ENCODE measurements around the gene TLE4.

TLE4 gene

GRCh38 chr9:79565245-79565644 lies 6.5 kb upstream of the TLE4 start:
- peaks cover 10% of the 10 kb centered on the region for H3K4me1 Mint-ChIP-seq (ENCODE audit: low read depth)
- H3K9me3 Mint-ChIP-seq (ENCODE audit: low read depth): no peaks in the 10 kb centered on the region
- H3K27me3 Mint-ChIP-seq: peaks cover 5% of the 10 kb centered on the region
- no peak overlapping the region for H3K27ac Mint-ChIP-seq
- H3K36me3 Mint-ChIP-seq: peaks cover 2% of the 10 kb centered on the region
- H3K4me3 Mint-ChIP-seq: no peak overlapping the region

- no peak overlapping the region for H3K4me3 Mint-ChIP-seq
- peaks cover 2% of the 10 kb centered on the region for H3K36me3 Mint-ChIP-seq
- no peaks in the 10 kb centered on the region for H3K9me3 Mint-ChIP-seq (ENCODE audit: low read depth)
- no peak overlapping the region for H3K27ac Mint-ChIP-seq
- peaks cover 13% of the 10 kb centered on the region for H3K4me1 Mint-ChIP-seq (ENCODE audit: low read depth)
- peaks cover 3% of the 10 kb centered on the region for H3K27me3 Mint-ChIP-seq
These were observed 4.1 kb upstream of the TLE4 start for GRCh38 chr9:79567671-79568098.

- Mint-ChIP-seq H3K4me1 (ENCODE audit: low read depth) (peaks cover 14% of the 10 kb centered on the region), H3K27me3 (peaks cover 3% of the 10 kb centered on the region), H3K36me3 (no peaks in the 10 kb centered on the region), H3K4me3 (no peak overlapping the region), H3K27ac (no peak overlapping the region), H3K9me3 (ENCODE audit: low read depth) (no peaks in the 10 kb centered on the region)
These were observed 3.2 kb upstream of the TLE4 start for GRCh38 chr9:79568337-79569101.

- Mint-ChIP-seq H3K36me3 (no peaks in the 10 kb centered on the region), H3K9me3 (ENCODE audit: low read depth) (no peaks in the 10 kb centered on the region), H3K27ac (peak overlapping the region; percentile 83), H3K4me1 (ENCODE audit: low read depth) (peaks cover 28% of the 10 kb centered on the region), H3K4me3 (no peak overlapping the region), H3K27me3 (peaks cover 3% of the 10 kb centered on the region)
These were observed 1.8 kb upstream of the TLE4 start for GRCh38 chr9:79569814-79570447.

- H3K27me3 Mint-ChIP-seq: peaks cover 3% of the 10 kb centered on the region
- H3K36me3 Mint-ChIP-seq: no peaks in the 10 kb centered on the region
- peaks cover 29% of the 10 kb centered on the region for H3K4me1 Mint-ChIP-seq (ENCODE audit: low read depth)
- H3K9me3 Mint-ChIP-seq (ENCODE audit: low read depth): no peaks in the 10 kb centered on the region
- H3K27ac Mint-ChIP-seq: peak overlapping the region; percentile 61
- no peak overlapping the region for H3K4me3 Mint-ChIP-seq
These were observed 1.1 kb upstream of the TLE4 start for GRCh38 chr9:79570448-79571308.

GRCh38 chr9:79572032-79572607 lies 355 bp downstream of the TLE4 start:
- no peaks in the 10 kb centered on the region for H3K9me3 Mint-ChIP-seq (ENCODE audit: low read depth)
- no peak overlapping the region for H3K4me3 Mint-ChIP-seq
- no peak overlapping the region for H3K27ac Mint-ChIP-seq
- no peaks in the 10 kb centered on the region for H3K36me3 Mint-ChIP-seq
- peaks cover 39% of the 10 kb centered on the region for H3K4me1 Mint-ChIP-seq (ENCODE audit: low read depth)
- H3K27me3 Mint-ChIP-seq: no peaks in the 10 kb centered on the region

GRCh38 chr9:79572608-79573411 lies 1.0 kb downstream of the TLE4 start:
- no peaks in the 10 kb centered on the region for H3K36me3 Mint-ChIP-seq
- H3K27ac Mint-ChIP-seq: peak overlapping the region; percentile 95
- no peaks in the 10 kb centered on the region for H3K27me3 Mint-ChIP-seq
- peaks cover 46% of the 10 kb centered on the region for H3K4me1 Mint-ChIP-seq (ENCODE audit: low read depth)
- no peaks in the 10 kb centered on the region for H3K9me3 Mint-ChIP-seq (ENCODE audit: low read depth)
- peak overlapping the region; percentile 88 for H3K4me3 Mint-ChIP-seq

- Mint-ChIP-seq H3K4me1 (ENCODE audit: low read depth) (peaks cover 53% of the 10 kb centered on the region), H3K36me3 (no peaks in the 10 kb centered on the region), H3K27me3 (no peaks in the 10 kb centered on the region), H3K27ac (peak overlapping the region; percentile 95), H3K4me3 (peak overlapping the region; percentile 88), H3K9me3 (ENCODE audit: low read depth) (no peaks in the 10 kb centered on the region)
These were observed 1.7 kb downstream of the TLE4 start for GRCh38 chr9:79573412-79573923.

GRCh38 chr9:79574136-79574535 lies 2.4 kb downstream of the TLE4 start:
- Mint-ChIP-seq H3K36me3 (no peaks in the 10 kb centered on the region), H3K4me1 (ENCODE audit: low read depth) (peaks cover 59% of the 10 kb centered on the region), H3K27ac (peak overlapping the region; percentile 95), H3K9me3 (ENCODE audit: low read depth) (no peaks in the 10 kb centered on the region), H3K4me3 (peak overlapping the region; percentile 88), H3K27me3 (no peaks in the 10 kb centered on the region)

GRCh38 chr9:79574781-79575180 lies 3.0 kb downstream of the TLE4 start:
- Mint-ChIP-seq H3K36me3 (no peaks in the 10 kb centered on the region), H3K4me3 (peak overlapping the region; percentile 88), H3K4me1 (ENCODE audit: low read depth) (peaks cover 65% of the 10 kb centered on the region), H3K27ac (peak overlapping the region; percentile 95), H3K27me3 (no peaks in the 10 kb centered on the region), H3K9me3 (ENCODE audit: low read depth) (no peaks in the 10 kb centered on the region)

- H3K4me1 Mint-ChIP-seq (ENCODE audit: low read depth): peaks cover 65% of the 10 kb centered on the region
- H3K27me3 Mint-ChIP-seq: no peaks in the 10 kb centered on the region
- H3K27ac Mint-ChIP-seq: peak overlapping the region; percentile 25
- H3K36me3 Mint-ChIP-seq: peaks cover 5% of the 10 kb centered on the region
- H3K4me3 Mint-ChIP-seq: peak overlapping the region; percentile 47
- H3K9me3 Mint-ChIP-seq (ENCODE audit: low read depth): no peaks in the 10 kb centered on the region
These were observed 3.8 kb downstream of the TLE4 start for GRCh38 chr9:79575547-79575946.

- peak overlapping the region; percentile 27 for H3K4me3 Mint-ChIP-seq
- H3K9me3 Mint-ChIP-seq (ENCODE audit: low read depth): no peaks in the 10 kb centered on the region
- peak overlapping the region; percentile 88 for H3K27ac Mint-ChIP-seq
- no peaks in the 10 kb centered on the region for H3K27me3 Mint-ChIP-seq
- H3K36me3 Mint-ChIP-seq: peaks cover 5% of the 10 kb centered on the region
- peaks cover 91% of the 10 kb centered on the region for H3K4me1 Mint-ChIP-seq (ENCODE audit: low read depth)
These were observed 6.4 kb downstream of the TLE4 start for GRCh38 chr9:79577969-79578723.

- H3K27me3 Mint-ChIP-seq: no peaks in the 10 kb centered on the region
- H3K4me3 Mint-ChIP-seq: peak overlapping the region; percentile 2
These were observed 7.1 kb downstream of the TLE4 start for GRCh38 chr9:79578891-79579290.

More at GRCh38 chr9:79578891-79579290, 7.1 kb downstream of the TLE4 start:
- Mint-ChIP-seq H3K27ac (peak overlapping the region; percentile 88), H3K36me3 (peaks cover 5% of the 10 kb centered on the region), H3K4me1 (ENCODE audit: low read depth) (peaks cover 94% of the 10 kb centered on the region), H3K9me3 (ENCODE audit: low read depth) (no peaks in the 10 kb centered on the region)

Data from activated naive CD8-positive, alpha-beta T cell (primary cell).